GM12864 (cell line): ENCODE results near the gene PPFIA1.

Experiments
- DNase-seq: peaks from one replicate; pipeline ENCODE4 v3.0.0-alpha.2; 2011; ENCODE audit warnings: low read depth
- H3K4me3 ChIP-seq: 2 replicates; pipeline ENCODE4 v1.5.1; 2011; ENCODE audit warnings: mild to moderate bottlenecking, low read depth, low read length, control low read depth
- TF ChIP-seq, protein P1 (sequence below): IDR thresholded peaks from 2 replicates; pipeline ENCODE4 v1.5.1; 2011; ENCODE audit warnings: low read depth, mild to moderate bottlenecking, moderate library complexity, low read length, control low read depth, inconsistent platforms; ENCODE audit errors: missing control alignments

The PPFIA1 gene

DNA sequence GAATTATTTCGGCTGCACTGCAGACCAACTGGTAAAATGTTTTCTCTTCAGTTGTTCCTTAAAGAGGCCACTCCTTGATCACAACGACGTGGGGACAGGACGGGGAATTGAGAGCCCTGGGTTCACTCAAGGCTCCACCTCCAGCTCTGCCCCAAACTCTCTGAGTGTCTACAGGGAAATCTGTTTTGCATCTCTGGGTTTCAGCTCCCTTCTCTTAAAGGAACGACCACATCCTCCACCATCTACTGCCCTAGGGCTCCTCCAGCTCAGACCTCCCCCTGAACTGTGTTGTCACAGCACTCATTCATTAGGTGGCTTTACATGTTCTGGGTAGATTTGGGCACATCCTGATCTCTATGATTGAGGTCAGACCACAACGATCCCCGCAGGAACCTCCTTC is 5.1 kb upstream of the PPFIA1 start:
- DNase-seq, result peak; percentile 39
- TF ChIP-seq, protein P1, sequence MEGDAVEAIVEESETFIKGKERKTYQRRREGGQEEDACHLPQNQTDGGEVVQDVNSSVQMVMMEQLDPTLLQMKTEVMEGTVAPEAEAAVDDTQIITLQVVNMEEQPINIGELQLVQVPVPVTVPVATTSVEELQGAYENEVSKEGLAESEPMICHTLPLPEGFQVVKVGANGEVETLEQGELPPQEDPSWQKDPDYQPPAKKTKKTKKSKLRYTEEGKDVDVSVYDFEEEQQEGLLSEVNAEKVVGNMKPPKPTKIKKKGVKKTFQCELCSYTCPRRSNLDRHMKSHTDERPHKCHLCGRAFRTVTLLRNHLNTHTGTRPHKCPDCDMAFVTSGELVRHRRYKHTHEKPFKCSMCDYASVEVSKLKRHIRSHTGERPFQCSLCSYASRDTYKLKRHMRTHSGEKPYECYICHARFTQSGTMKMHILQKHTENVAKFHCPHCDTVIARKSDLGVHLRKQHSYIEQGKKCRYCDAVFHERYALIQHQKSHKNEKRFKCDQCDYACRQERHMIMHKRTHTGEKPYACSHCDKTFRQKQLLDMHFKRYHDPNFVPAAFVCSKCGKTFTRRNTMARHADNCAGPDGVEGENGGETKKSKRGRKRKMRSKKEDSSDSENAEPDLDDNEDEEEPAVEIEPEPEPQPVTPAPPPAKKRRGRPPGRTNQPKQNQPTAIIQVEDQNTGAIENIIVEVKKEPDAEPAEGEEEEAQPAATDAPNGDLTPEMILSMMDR, result no peak

DNA sequence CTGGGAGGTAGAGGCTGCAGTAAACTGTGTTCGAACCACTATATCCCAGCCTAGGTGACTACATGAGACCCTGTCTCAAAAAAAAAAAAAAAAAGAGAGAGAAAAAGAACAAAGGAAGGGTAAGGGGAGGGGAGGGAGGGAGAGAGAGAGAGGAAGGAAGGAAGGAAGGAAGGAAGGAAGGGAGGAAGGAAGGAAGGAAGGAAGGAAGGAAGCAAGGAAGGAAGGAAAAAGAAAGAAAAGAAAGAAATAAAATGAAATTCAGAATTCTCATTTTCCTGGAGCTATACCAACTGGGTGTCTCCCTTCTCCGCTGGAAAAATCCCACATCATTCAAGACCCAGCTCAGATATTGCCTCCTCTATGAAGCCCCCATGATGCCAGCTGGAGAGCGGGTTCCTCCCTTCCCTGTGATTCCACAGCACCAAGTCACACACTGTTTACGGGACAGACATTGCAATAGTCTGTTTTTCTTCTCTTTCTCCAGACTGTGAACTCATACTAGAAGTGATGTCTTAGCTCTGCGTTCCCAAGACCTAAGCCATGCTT is 3.0 kb upstream of the PPFIA1 start:
- H3K4me3 ChIP-seq, result no peak overlapping the region
- no peak for DNase-seq
- TF ChIP-seq, protein P1, result no peak

More for the DNA sequence above, 5.1 kb upstream of the PPFIA1 start:
- no peak overlapping the region for H3K4me3 ChIP-seq

DNA sequence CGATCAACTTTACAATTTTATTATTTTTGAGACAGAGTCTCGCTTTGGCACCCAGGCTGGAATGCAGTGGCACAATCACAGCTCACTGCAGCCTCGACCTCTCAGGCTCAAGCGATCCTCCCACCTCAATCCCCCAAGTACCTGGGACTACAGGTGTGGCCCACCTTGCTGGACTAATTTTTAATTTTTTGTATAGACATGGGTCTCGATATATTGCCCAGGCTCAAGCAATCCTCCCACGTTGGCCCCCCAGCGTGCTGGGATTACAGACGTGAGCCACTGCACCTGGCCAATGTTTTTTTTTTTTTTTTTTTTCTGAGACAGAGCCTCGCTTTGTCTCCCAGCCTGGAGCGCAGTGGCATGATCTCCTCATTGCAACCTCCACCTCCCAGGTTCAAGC is 2.0 kb upstream of the PPFIA1 start:
- H3K4me3 ChIP-seq, result no peak overlapping the region
- no peak for DNase-seq
- TF ChIP-seq, protein P1, result no peak

GRCh38 chr11:70270877-70271648 is 573 bp downstream of the PPFIA1 start:
- H3K4me3 ChIP-seq, result peak overlapping the region; percentile 91
- DNase-seq, result no peak
- TF ChIP-seq, protein P1, result peak; percentile 2

- no peak for DNase-seq
- H3K4me3 ChIP-seq, result peak overlapping the region; percentile 91
- TF ChIP-seq, protein P1, result no peak
Measured at GRCh38 chr11:70271649-70271953, 1.1 kb downstream of the PPFIA1 start.

DNA sequence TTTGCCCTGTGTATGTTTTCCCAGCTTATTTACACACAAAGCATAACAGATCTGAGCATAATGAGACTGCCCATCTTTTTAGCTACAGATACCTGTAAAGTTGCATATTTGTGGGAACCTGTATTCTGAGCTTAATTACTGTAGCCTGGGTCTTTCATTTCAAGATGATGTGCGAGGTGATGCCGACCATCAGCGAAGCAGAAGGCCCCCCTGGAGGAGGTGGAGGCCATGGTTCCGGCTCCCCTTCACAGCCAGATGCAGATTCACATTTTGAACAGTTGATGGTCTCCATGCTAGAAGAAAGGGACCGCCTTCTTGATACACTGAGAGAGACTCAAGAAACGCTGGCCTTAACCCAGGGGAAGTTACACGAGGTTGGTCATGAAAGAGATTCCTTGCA is 1.5 kb downstream of the PPFIA1 start:
- DNase-seq, result no peak
- TF ChIP-seq, protein P1, result no peak
- H3K4me3 ChIP-seq, result no peak overlapping the region

DNA sequence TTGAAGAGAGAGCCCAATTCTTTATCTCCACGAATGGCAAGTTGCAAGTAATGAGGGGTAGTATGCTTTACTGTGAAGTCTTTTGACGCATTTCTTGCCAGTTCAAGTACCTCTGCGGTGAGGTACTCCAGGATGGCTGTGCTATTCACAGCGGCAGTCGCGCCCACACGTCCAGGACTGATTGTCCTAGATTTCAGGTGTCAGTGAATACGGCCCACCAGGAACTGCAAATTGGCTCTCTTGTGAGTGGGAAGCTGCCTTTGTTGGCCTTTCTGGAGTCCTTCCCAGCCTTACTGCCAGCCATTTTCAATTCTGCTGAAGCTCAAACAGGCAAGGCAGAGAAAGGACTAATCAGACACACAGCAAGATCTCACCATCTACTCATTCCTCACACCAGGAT is 8.5 kb downstream of the PPFIA1 start:
- TF ChIP-seq, protein P1, result no peak
- DNase-seq, result no peak
- H3K4me3 ChIP-seq, result no peak overlapping the region
